Right lobe of liver (tissue), 6 donors: ENCODE data around the gene RHOBTB1. TPM values are rescaled to one million over a fixed set of nuclear protein-coding genes. Genes with fewer than 3 reads are reported as not detected.

Source experiments
- ATAC-seq, 4 donors: fragments of 200-7000 bp; cut with Tn5 transposase; one replicate each; pipeline ENCODE4 v1.9.1; 2020; ENCODE audit warnings: mild to moderate bottlenecking in 4 of 4, moderate library complexity in 4 of 4
- DNase-seq, 3 donors: peaks; one replicate each; pipeline ENCODE4 v3.0.0-alpha.2; 2020
- H3K27ac ChIP-seq, 3 donors: fragments of 200-600 bp; one replicate each; pipeline ENCODE4 v1.8.0; 2022
- H3K27me3 ChIP-seq, 2 donors: fragments of 200-600 bp; one replicate each; pipeline ENCODE4 v1.8.0; 2022
- H3K36me3 ChIP-seq, 4 donors: fragments of 200-600 bp; sonication (generic) in 1 of 4; one replicate each; pipeline versions ENCODE4 v1.5.1 to v1.8.0; 2017 to 2022; ENCODE audit warnings: control low read depth in 1 of 4
- H3K4me1 ChIP-seq, 4 donors: fragments of 200-600 bp; sonication (generic) in 1 of 4; one replicate each; pipeline versions ENCODE4 v1.5.1 to v1.8.0; 2017 to 2022; ENCODE audit warnings: control low read depth in 1 of 4
- H3K4me3 ChIP-seq, 3 donors: fragments of 200-600 bp; one replicate each; pipeline ENCODE4 v1.8.0; 2022
- H3K9me3 ChIP-seq, 4 donors: fragments of 200-600 bp; sonication (generic) in 1 of 4; one replicate each; pipeline versions ENCODE4 v1.5.1 to v1.8.0; 2017 to 2022; ENCODE audit warnings: control low read depth in 1 of 4
- CTCF ChIP-seq, 4 donors: fragments of 200-600 bp in 3 of 4; fragments of 450-650 bp in 1 of 4; IDR thresholded peaks; one replicate each; pipeline versions ENCODE4 v1.5.1 to v1.8.0; 2016 to 2022; ENCODE audit warnings: antibody characterized with exemption in 4 of 4, mild to moderate bottlenecking in 2 of 4
- POLR2A ChIP-seq: fragments of 450-650 bp; IDR thresholded peaks from one replicate; pipeline ENCODE4 v1.6.1; 2017; ENCODE audit warnings: antibody characterized with exemption, mild to moderate bottlenecking
- whole genome bisulfite sequencing: methylation state at CpG from one replicate; pipeline ENCODE4 v1.1.6; 2018; ENCODE audit warnings: low coverage, low lambda C conversion rate; ENCODE audit not compliant: insufficient coverage; ENCODE audit errors: missing lambda C conversion rate; 5-methylcytosine and 5-hydroxymethylcytosine counted together
- intact Hi-C, 2 donors: fragments of 100-400 bp; cut with DNase I; formaldehyde crosslinking; loops; one replicate each; pipeline versions ENCODE4 v1.11.2 to v1.14.1; 2022
- total RNA-seq, 6 experiments: library from RNA; depleted of rRNA in 2 of 6; stranded (reverse); fragments of >200 nt in 2 of 6; fragmentation: NEBNext Ultra II Directional in 3 of 6; extraction: Animal tissue kit (Norgen Biotek cat#: 25700) in 3 of 6; gene quantifications; one replicate each; pipeline versions ENCODE4 v1.1.0 to v1.2.4, GENCODE V29; 2016 to 2023
- donor health status: DM: no; HTN: yes; CAD: no.
- donor health status: DM: no; HTN: no; CAD: no.
- donor health status: DM: no; HTN: no; CAD: no.
- donor health status: DM: no; HTN: yes; CAD: no.
- donor health status: DM: no; HTN: yes; CAD: no.

The RHOBTB1 gene
- total RNA-seq, 6 experiments from 2014 or later, result 3.0 to 5.4 (median 4.4) TPM

GRCh38 chr10:60944910-60945297, 919 bp upstream of the RHOBTB1 start:
- TF ChIP-seq CTCF (IDR thresholded peaks at IDR 0.05) (no peak), POLR2A (no peak)
- no peak for DNase-seq
- H3K9me3 ChIP-seq, result no peaks in the 10 kb centered on the region
- H3K4me1 ChIP-seq, result peaks cover 0 to 11% (median 0%) of the 10 kb centered on the region in 4 donors
- H3K4me3 ChIP-seq, result peak overlapping the region; percentile 53 to 71 (median 63)
- 25% methylated on average over 2 of the region's 4 CpGs for WGBS
- no peaks in the 10 kb centered on the region for H3K27me3 ChIP-seq
- ATAC-seq, result no peak
- peak overlapping the region; percentile 81 to 98 (median 86) for H3K27ac ChIP-seq
- intact Hi-C loops, result loop anchor here in 1 of 2 donors (10.0 kb wide), 1 partner anchor 50 kb away; no protein-coding TSS in a partner anchor
- no peaks in the 10 kb centered on the region for H3K36me3 ChIP-seq

GRCh38 chr10:60943316-60944057, 498 bp downstream of the RHOBTB1 start:
- no peaks in the 10 kb centered on the region for H3K36me3 ChIP-seq
- WGBS, result 2% methylated on average over 10 of the region's 44 CpGs
- intact Hi-C loops, result loop anchor here in 1 of 2 donors (10.0 kb wide), 1 partner anchor 49 kb away; no protein-coding TSS in a partner anchor
- peaks cover 0 to 11% (median 0%) of the 10 kb centered on the region in 4 donors for H3K4me1 ChIP-seq
- no peaks in the 10 kb centered on the region for H3K27me3 ChIP-seq
- TF ChIP-seq POLR2A (no peak), CTCF (IDR thresholded peaks at IDR 0.05) (no peak)
- peak overlapping the region; percentile 81 to 98 (median 86) for H3K27ac ChIP-seq
- DNase-seq, result peak; percentile 55 to 67 (median 63)
- no peaks in the 10 kb centered on the region for H3K9me3 ChIP-seq
- peak; percentile 40 to 47 (median 44) for ATAC-seq
- H3K4me3 ChIP-seq, result peak overlapping the region; percentile 53 to 71 (median 63)

GRCh38 chr10:60942788-60943315, 1.1 kb downstream of the RHOBTB1 start:
- ATAC-seq (peak; percentile 42 to 57 (median 48)), DNase-seq (peak; percentile 60 to 64 (median 61))
- no peaks in the 10 kb centered on the region for H3K27me3 ChIP-seq
- peaks cover 0 to 17% (median 0%) of the 10 kb centered on the region in 4 donors for H3K4me1 ChIP-seq
- no peaks in the 10 kb centered on the region for H3K36me3 ChIP-seq
- no peaks in the 10 kb centered on the region for H3K9me3 ChIP-seq
- intact Hi-C loops, result loop anchor here in 1 of 2 donors (10.0 kb wide), 1 partner anchor 48 kb away; no protein-coding TSS in a partner anchor
- peak overlapping the region; percentile 53 to 71 (median 63) for H3K4me3 ChIP-seq
- TF ChIP-seq POLR2A (no peak), CTCF (IDR thresholded peaks at IDR 0.05) (no peak)
- H3K27ac ChIP-seq, result peak overlapping the region; percentile 81 to 98 (median 86)
- WGBS, result 1% methylated on average over 13 of the region's 13 CpGs

- no peaks in the 10 kb centered on the region for H3K9me3 ChIP-seq
- intact Hi-C loops, result loop anchor here in 1 of 2 donors (10.0 kb wide), 1 partner anchor 47 kb away; no protein-coding TSS in a partner anchor
- 31% methylated on average over 2 of the region's 2 CpGs for WGBS
- peak overlapping the region in 2 of 3 donors; percentile 53 to 63 for H3K4me3 ChIP-seq
- TF ChIP-seq CTCF (IDR thresholded peaks at IDR 0.05) (no peak), POLR2A (no peak)
- H3K4me1 ChIP-seq, result peaks cover 0 to 17% (median 0%) of the 10 kb centered on the region in 4 donors
- H3K27ac ChIP-seq, result peak overlapping the region; percentile 81 to 98 (median 86)
- DNase-seq, result no peak
- ATAC-seq, result peak in 3 of 4 donors; percentile 6 to 44 (median 31)
- H3K27me3 ChIP-seq, result no peaks in the 10 kb centered on the region
- no peaks in the 10 kb centered on the region for H3K36me3 ChIP-seq
Observed at GRCh38 chr10:60942134-60942787, 1.7 kb downstream of the RHOBTB1 start.
